NCI-H2196 treated with DMSO at 0.1 percent for 48 hours (cell line): ENCODE data around the gene SLC35E1.

Experiments used
- DNase-seq: peaks from one replicate; lab custom pipeline; 2025; ENCODE audit not compliant: unreplicated experiment; lab: John Stamatoyannopoulos, UW

The SLC35E1 gene

GRCh38 chr19:16572332-16573211 is at the start of gene SLC35E1:
TSS of gene SLC35E1 (minus strand) at chr19:16572415. CDS start at chr19:16572364, 51 bp downstream.
- peak; percentile 88 for DNase-seq

- DNase-seq = no peak
Measured at GRCh38 chr19:16621165-16621800, 49.1 kb upstream of the SLC35E1 start.

- DNase-seq = no peak
Measured at GRCh38 chr19:16620584-16620983, 48.4 kb upstream of the SLC35E1 start.

- no peak for DNase-seq
Measured at GRCh38 chr19:16620018-16620417, 47.8 kb upstream of the SLC35E1 start.

GRCh38 chr19:16619457-16619856 is 47.2 kb upstream of the SLC35E1 start:
- DNase-seq = no peak

DNA sequence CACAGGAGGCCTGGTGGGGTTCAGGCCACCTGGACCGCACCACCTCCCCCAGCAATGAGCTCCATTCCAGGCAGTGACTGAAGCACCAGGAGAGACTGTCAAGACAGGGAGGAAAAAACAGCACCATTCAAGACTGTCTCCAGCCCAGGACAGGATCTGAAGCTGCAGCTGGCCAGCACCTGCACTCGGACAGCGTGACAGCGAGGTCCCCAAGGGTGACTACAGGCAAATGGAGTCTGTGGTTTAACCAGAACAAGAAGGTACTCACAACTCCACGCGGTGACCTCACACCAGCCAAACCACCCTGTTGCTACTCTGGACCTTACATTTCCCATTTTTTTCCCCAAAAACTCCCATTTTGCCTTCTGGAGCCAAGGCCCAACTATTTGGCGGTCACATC is 46.0 kb upstream of the SLC35E1 start:
- DNase-seq = no peak

DNA sequence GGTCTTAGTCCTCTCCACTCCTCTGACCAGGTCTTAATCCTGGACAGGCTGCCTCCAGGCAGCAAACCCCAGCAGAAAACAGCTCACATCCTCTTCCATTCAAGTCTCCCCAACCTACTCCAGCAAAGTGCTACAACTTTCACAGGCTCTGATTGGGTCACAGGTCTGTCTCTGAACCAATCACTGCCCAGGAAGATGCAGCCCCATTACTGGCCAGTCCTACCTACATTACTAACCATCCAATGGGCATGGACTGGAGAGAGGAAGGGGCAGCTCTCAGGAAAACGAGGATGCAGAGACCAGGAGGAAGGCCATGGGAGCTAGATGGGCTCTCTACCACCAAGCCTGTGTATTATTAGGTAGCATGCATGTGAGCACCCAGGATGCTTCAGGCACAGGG is 43.6 kb upstream of the SLC35E1 start:
- no peak for DNase-seq

DNA sequence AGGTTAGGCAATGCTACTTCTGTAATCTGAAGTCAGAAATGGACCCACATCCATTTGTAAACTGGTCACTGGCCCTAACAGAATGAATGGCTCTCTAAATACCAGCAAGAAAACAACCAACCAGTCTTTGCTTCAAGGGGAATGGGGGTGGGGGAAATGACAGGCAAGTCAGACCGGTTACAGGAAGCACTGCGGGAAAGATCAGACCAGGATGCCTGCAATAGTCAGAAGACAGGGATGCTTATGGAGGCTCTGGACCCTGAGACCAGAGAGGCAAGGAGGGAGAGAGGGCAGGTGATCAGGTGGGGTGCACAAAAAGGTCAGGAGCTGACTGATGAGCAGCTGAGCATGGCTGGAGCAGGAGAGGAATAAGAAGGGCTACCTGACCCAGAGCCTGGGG is 42.7 kb upstream of the SLC35E1 start:
- DNase-seq = no peak

GRCh38 chr19:16613841-16614240 is 41.6 kb upstream of the SLC35E1 start:
- DNase-seq = no peak

DNA sequence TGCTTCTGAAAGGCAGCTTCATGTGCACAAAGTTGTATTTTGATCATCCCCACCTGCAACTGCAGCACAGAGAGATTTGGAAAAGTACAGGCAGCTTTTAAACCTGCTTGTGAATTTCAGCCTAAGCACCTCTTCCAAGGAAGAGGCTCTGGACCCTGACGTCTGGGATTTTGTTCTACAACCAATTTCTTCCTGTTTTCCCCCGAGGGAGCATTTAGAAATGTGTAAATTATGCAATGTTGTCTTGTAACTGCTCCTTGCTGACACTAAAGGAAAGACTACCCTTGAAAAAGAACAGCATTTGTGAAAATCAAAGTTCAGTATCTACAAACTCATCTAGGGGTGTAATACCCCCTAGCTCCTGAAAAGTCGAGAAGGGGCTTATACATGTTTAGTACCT is 40.4 kb upstream of the SLC35E1 start:
- no peak for DNase-seq

DNA sequence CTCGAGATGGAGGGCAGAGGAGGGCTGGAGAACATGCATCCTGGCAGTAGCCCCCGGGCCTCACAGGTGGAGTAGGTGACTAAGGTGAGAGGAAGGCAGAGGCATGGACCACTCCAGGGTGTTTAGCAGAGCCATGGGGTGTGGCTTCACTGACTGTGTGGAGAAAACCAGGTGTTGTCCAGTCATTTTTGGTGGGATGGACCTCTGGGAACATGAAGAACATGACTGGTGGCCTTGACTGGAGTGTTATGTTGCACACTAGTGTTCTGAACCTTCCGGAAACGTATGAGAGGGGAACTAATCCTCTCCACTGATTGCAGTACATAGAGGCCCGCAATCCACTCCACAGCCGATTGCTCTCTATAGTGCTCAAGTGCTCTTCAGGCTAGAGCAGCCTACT is 38.9 kb upstream of the SLC35E1 start:
- no peak for DNase-seq

DNA sequence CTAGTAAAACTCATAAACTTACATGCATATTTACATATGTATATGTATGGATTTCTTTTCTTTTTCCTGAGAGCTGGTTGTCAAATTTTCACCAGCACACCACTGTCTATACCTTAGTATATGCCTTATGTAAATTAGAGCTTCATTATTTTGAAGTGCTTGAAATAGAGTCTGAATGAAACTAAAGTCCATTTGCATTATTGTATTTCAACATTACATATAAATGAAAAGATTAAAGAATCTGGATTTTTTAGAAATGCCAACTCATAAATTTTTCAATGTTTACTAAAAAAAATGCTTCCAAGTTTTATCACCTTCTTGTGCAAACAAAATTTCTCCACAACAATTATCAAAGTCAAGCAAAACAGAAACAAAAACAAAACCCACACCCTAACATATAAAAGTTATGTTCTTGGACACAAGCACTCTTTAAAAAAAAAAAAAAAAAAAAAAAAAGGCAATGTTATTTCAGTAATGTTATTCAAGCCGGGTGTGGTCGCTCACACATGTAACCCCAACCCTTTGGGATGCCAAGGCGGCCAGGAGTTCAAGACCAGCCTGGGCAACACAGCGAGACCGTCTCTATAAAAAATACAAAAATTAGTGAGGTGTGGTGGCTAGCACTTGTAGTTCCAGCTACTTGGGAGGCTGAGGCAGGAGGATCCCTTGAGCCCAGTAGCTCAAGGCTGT is 37.4 kb upstream of the SLC35E1 start:
- DNase-seq = no peak

DNA sequence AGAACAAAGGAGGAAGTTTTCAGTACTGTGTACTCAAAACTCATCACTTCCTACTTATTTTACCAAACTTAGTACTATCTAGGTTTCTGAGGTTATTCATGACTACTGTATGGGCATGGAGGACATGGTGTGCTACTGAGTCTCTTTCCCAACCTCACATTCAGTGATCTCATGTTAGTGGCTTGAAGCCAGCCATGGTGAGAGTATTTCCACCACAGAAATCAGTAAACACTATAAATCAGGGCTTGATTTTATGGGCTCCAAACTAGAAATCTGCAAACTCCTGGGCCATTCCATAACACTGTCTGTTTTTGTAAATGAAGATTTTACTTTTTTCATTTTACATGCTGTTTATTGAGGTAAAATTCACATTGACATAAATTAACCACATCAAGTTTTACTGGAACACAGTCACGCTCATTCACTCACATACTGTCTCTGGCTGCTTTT is 36.1 kb upstream of the SLC35E1 start:
- no peak for DNase-seq

- DNase-seq = no peak
Measured at GRCh38 chr19:16607819-16608218, 35.6 kb upstream of the SLC35E1 start.

DNA sequence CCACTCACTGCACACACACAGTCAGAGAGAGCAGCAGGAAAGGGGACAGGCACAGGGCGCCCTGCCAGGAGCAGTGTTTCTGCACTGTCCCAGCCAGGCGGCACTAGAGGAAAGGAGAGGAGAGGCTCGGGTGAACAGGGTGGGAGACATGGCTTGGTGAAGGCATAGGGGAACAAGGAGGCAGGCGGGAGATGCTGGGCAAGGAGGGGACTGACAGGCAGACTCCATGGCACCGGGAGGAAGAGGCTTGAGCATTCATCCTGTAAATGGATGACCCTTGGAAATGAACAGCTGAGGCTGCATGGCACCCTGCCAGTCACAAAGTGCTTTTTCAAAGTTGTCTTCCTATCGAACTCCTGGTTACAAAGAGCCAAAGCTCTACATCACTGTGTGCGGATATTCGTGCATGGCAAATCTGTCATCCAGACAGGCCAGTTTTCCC is 33.4 kb upstream of the SLC35E1 start:
- DNase-seq = no peak

DNA sequence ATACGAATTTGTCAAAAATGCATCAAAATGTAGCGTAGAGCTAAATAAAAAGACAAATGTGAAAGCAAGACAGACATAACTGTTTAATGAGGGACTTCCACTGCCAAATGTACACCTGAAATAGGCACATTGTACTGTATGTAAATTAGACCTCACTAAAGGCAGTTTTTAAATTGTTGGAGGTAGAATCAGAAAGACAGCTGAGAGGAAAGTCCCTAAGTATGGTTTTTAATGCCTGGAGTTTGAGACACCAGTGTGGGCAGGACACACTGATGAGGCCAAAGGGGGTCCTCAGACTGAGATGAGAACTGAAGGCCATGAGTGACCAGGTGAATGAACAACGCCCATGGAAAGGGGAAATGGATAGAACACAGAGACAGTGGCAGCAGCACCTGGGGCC is 32.9 kb upstream of the SLC35E1 start:
- DNase-seq = no peak

GRCh38 chr19:16604615-16605014 is 32.4 kb upstream of the SLC35E1 start:
- DNase-seq = no peak

DNA sequence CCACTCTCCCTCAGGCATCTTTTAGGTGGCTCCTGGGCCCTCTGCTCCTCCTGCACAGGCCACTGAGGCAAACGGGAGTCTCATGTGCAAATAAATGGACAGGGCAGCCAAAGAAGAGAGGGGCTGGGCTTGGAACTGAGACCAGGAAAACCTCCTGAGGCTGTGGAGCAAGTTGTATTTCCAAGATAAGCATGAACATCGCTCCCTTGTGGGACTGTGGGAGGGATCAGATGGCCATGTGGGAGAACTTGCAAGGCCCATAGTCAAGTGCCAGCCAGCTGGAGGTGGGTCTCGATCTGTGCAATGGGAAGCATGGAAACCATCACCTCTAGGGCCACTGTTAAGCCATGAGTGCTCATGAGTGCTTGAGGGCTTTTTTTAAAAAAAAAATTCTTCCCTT is 30.9 kb upstream of the SLC35E1 start:
- DNase-seq = no peak

- no peak for DNase-seq
Measured at GRCh38 chr19:16601378-16602052, 29.3 kb upstream of the SLC35E1 start.

DNA sequence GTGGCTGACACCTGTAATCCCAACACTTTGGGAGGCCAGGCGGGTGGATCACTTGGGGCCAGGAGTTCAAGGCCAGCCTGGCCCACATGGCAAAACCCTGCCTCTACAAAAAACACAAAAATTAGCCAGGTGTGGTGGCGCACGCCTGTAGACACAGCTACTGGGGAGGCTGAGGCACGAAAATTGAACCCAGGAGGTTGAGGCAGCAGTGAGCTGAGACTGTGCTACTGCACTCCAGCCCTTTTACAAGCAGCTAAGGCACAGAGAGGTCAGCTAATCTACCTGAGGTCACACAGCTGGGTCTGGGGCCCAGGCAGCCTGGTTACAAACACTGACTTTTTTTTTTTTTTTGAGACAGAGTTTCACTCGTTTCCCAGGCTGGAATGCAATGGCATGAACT is 28.6 kb upstream of the SLC35E1 start:
- no peak for DNase-seq

DNA sequence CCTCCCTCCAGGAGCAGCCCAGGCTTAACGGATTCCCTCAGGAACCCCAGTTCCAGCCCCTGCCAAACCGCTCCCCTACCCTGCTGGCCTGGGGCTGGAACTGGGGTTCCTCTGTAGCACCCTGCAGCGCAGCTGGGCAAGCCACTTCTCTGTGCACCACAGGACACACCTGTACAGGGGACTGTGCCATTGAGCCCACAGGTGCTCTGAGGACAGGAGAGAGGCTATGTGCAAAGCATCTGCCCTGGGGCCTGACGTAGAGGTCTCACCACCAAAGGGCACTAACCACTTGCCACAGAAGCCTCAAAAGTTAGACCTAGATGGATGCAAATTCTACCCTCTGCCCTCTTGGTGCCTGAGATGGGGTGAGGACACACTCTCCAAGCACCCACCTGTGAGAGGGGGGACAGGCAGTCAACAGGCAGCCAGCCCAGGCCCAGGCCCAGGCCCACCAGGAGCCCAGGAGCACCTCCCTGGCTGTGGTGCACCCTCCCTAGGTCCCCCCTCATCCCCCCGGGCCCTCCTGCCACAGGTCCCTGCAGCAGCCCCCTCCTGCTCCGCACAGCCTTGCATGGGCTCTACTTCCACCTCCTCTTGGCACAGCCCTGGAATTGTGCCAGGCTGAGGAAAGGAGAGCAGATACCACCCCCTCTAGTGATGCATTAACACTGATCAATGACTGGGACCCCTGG is 27.6 kb upstream of the SLC35E1 start:
- no peak for DNase-seq
